HL-60/S4 (cell line): ENCODE results near the gene SENP1.

Source experiments
- in situ Hi-C: fragments of 300-500 bp; cut with MboI; formaldehyde crosslinking; loops from 2 replicates; pipeline ENCODE4 v1.14.3; 2022; ENCODE audit warnings: low sequenced_read_pairs

The SENP1 gene

DNA sequence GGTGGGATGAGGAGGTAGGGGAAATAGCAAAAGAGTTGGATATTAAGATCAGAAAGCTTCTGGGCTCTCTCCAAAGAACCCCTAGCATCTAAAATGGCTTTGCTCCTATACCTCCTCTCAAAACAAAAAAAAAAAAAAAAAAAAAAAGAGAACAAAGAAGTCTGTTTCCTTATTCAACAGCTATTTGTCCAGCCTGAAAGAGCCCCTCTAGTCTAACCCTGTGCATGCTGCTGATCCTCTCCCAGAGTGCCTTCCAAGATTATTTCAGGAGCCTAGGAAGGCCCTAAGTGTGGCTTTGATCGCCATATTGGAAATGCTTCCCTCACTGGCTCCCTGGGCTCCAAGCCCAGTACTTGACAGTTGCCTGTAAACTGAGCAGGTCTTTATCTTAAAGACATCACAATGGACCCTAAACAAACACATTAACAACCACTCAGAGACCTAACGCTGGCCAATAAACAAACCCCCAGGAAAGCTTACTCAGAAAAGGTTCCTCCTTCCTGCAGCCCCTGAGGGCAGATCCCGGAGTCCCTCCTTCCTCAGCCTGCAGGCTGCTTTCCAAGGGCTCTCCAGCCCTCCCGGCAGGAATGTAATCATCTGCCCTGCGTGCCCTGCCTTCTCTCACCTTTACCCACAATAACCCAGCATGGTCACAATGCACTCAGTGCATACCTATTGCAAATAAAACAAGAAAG is 84.2 kb downstream of the SENP1 start:
- in situ Hi-C loops, result no loop called here

DNA sequence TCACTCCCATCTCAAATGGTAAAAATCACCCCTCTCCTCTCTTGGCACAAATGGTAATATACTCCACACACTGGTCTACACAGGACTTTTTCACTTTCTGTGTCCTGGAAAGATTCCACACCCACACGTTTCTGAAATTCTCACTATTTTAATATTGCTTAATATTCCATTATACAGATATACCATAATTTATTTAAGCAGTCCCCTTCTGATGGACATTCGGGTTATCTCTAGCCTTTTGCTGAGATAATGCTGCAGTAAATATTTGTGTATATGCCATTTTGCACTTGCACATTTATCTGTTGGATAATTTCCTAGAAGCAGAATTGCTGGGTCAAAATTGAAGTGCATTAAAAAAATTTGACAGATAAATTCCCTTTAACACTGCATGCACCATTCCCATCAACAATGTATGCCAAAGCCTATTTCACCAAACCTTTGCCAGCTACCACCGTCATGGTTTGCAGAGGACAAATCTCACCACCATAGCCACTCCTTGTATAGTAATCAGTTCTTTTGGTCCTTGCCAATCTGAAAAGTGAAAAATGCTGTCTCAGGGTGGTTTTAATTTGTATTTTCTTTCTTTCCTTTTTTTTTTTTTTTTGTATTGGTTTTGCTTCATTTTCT is 86.1 kb downstream of the SENP1 start:
- in situ Hi-C loops, result no loop called here

- in situ Hi-C loops, result no loop called here
Observed at GRCh38 chr12:48018618-48018995, 87.3 kb downstream of the SENP1 start.

GRCh38 chr12:48017921-48018617 is 87.8 kb downstream of the SENP1 start:
- in situ Hi-C loops, result no loop called here

GRCh38 chr12:48017496-48017895 is 88.4 kb downstream of the SENP1 start:
- in situ Hi-C loops, result no loop called here

- in situ Hi-C loops, result no loop called here
Observed at GRCh38 chr12:48016373-48017020, 89.4 kb downstream of the SENP1 start.

DNA sequence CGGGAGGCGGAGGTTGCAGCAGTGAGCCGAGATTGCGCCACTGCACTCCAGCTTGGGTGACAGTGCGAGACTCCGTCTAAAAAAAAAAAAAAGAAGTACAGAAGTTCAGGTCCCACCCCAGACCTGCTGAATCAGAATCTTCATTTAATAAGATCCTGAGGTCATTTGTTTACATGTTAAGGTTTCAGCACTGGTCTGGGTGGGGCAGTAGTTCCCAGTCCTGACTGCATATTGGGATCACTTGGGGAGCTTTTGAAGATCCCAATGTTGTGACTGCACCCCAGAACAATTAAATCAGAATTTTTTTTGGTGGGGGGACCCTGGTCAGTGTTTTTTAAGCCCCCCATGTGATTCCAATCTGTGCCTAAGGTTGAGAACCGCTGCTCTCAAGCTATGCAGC is 89.9 kb downstream of the SENP1 start:
- in situ Hi-C loops, result no loop called here

- in situ Hi-C loops, result no loop called here
Observed at GRCh38 chr12:48015129-48015528, 90.8 kb downstream of the SENP1 start.

DNA sequence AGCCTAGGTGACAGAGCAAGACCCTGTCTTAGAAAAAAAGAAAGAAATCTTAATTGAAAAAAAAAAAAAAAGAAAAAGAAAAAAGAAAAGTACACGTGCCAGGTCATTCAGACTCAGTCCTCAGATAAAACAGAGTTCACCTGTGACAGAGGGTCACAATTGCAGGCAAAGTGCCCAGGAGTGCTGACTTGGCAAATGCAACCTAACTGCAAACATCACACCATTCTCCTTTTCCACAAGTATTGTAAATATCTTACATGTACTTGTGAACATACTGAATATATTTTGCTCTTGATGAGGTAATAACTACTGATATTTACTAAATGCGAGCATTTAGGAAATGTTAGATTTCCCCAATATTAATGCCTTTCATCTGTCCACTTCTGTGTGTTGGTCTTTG is 92.6 kb downstream of the SENP1 start:
- in situ Hi-C loops, result no loop called here

DNA sequence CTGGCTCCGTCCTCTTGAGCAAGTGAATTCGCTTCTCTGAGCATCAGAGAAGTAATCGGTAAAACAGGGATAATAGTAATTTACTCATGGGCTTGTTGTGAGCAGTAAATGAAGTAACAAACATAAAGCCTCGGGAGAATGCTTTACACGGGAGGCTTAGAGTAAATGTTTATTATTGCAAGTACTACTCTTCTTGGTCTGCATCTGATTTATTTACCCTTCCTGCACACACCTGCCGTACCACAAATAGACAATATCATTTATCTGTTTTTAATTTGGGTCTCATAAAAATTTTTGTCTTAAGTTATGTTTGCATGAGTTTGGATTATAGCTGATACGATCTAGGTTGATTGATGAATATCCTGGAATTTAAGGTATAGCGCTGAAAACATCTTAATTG is 93.8 kb downstream of the SENP1 start:
- in situ Hi-C loops, result no loop called here

- in situ Hi-C loops, result no loop called here
Observed at GRCh38 chr12:48010366-48010970, 95.4 kb downstream of the SENP1 start.

- in situ Hi-C loops, result no loop called here
Observed at GRCh38 chr12:48009471-48009870, 96.4 kb downstream of the SENP1 start.

- in situ Hi-C loops, result no loop called here
Observed at GRCh38 chr12:48008950-48009349, 96.9 kb downstream of the SENP1 start.

DNA sequence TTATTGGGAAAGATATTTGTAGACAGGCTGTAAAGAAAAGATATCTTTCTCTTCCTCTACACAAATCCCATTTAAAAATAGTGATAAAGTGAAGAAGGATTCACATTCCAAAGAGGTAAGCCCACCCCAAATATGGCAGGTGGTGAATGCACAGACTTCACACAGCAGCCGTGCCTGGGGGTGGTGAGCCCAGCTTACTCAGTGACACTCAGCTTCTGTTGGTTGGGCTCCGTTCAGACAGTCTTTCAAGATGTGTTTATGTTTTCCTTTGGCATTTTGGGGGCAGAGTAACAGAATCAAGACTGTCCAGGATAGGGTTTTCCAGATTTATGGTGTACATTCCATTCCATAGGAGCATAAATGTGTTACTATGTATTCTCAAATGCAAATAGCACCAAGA is 97.5 kb downstream of the SENP1 start:
- in situ Hi-C loops, result no loop called here

DNA sequence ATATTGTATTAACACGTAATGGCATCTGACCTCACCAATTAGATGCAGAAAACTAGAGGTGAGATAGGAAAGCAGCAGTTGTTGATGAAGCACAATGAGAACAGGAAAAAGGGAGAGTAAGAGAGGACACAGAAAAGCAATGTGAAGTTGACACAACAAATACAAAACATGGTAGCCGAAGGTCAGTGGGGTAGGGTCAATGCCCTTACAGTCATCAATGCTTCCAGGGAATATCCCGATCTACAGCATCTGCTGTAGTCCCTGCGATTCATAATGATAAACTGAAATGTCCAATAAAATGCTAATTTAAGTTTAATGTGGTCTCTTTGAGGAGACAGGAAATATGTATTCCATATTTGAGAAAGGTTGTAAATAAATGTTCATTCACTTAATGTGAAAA is 98.7 kb downstream of the SENP1 start:
- in situ Hi-C loops, result no loop called here

GRCh38 chr12:48005750-48006021 is 100.2 kb downstream of the SENP1 start:
- in situ Hi-C loops, result no loop called here

DNA sequence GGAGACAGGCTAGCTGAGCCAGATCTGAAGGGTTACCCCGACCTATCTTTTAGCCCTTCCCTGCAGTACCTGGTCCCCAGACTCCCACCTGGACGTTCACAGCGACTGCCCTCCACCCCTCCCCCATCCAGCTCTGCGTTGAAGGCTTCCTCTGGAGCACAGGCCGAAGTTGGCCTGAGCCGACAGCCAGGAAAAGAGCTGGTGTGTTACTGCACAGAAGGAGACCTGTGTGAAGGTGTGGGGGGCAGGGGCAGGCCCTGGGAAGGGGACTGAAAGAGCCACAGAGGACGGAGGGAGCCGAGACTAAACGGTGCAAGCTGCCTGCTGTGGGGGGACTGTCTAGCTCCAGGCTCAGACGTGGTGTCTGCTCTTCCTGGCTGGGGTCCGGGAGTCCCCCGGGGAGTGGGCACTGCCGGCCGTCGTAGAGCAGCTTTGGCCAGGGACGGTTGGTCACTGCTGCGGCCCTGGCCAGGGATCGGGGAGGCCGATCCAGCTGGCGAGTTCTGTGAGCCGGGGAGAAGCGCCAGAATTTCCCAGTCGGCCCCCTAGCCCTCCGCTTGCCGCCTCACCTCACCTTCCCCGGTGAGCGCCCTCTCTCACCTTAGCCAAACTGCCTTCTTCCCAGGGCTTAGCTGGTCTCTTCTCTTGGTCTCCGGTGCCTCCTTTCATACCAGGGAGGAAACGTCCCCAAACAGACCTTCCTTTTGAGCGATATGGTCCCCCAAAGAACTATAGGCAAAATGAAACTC is 100.7 kb downstream of the SENP1 start:
- in situ Hi-C loops, result no loop called here

DNA sequence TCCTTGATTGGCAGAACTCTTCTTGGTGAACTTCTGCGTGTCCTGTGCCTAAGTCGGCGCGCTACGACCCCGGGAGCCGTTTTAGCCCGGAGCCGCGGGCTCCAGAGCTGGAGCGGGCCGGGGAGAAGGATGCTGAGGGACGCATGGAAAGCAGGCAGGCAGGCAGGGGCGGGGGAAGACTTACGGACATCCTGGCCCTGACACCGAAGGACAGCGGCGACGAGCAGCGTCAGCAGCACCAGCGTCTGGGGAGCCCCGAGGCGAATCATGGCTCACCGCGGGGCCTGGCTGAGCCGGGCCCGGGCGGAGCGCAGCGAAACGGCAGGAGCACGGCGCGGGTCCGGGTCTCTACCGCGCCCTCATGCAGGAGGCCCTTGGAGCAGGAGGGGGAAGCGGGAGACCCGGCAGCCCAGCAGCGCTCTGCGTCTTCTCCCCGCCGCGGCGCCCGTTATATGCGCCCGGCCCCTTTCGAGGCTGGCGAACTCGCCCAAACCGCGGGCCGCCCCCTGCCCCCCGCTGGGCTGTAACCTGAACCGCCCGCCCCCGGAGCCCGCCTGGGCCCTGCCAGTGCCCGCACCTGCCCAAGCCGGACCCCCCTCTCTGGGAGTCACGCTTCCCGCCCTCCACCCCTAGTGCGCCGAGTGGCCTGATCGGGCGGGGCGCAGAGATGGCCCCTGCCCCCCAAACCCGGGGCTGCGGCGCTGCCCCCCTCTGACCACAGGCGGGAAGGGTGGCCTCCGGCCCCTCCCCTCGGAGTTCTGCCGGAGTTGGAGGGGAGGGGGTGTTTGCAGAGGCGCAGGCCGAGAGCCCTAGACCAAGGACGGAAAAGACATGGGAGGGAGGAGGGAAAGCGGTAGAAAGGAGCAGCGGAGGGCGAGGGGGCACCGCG is 101.6 kb downstream of the SENP1 start, which contains the start of gene COL2A1:
TSS of gene COL2A1 (minus strand) at position 424 of the 889 bp plus-strand sequence. CDS start at position 269, 155 bp downstream.
- in situ Hi-C loops, result no loop called here

DNA sequence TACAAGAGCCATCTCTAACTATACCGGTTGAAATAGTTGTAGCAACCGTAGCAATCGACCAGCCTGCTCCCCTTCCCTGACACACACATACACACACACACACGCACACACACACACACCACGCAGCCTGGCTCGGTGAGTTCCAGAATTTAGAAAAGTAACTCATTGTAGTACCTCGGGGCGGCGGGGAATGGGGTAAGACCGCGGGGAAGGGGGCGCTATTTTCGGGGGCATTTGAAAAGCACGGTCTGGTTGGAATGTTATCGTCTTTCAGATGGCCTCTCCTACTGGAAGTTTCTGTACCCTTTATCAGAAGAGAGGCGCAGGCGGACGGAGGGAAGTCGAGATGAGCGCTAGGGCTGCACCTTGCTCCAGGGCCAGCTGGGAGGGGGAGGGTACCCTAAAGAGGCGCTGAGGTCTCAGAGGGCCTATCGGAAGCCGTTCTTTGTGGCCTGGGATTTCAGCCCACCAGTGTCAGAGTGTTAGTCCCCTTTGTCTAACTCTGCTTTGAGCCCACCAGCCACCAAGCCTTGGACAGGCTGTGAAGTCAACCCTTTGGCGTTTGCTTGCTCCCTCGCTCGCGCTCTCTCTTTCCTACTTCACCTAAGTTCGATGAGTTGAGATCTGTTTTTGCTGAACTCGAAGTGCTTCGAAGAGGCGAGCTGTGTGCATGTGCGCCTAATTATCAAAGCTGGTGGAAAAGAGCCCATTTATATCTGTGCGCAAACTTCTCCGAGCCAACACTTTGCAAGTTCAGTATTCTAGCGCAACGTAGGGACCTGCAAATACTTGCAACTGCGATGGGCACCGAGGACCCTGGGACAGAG is 102.4 kb downstream of the SENP1 start:
- in situ Hi-C loops, result no loop called here
